HG03565 (cell line): ENCODE results near the gene TBX2.

Experiments
- ATAC-seq: cut with Tn5 transposase; IDR thresholded peaks from one replicate; pipeline ENCODE4 v1.9.1; 2021; ENCODE audit warnings: mild to moderate bottlenecking, moderate library complexity; ENCODE audit not compliant: unreplicated experiment

TBX2 gene

GRCh38 chr17:61450641-61451537 lies 51.2 kb downstream of the TBX2 start:
- ATAC-seq = no peak

DNA sequence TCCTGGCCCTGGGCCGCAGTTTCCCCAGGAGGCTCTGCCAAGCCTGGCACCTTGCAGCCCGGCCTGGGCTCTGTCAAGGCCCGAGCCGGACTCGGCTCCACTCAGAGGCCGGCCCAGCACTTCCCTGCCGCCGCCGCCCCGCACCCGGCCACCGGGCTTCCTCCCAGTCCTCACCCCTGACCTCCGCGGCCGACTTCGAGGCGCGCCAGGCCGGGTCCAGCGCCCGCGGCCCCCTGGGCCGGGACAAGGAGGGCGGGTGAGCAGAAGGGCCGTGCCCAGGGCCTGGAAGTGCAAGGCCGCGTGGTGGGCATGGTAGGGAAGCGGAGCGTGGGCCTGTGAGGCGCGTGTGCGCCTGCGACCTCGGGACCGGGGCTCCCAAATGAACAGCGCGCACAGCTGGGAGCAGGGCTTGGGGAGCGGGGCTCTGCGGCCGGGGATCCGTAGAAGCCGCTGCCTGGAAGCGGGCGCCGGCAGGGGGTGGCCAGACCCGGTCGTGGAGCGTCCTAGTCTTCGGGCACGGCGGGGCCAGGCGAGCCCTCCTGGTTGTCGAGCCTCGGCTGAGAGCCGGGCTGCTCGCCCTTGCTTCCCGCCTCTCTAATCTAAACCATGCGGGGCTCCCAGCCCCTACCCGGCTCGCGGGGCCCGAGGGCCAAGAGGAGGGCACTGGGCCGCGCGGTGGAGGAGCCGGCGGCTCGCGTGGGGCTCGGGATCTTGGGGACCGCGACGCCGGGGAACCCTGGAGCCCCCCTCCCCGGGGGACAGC lies 52.1 kb downstream of the TBX2 start:
- no peak for ATAC-seq

GRCh38 chr17:61452301-61453290 lies 53.0 kb downstream of the TBX2 start, which contains the start of gene TBX4:
Gene TBX4, plus strand, starts transcription at chr17:61452422. Its CDS starts 4,069 bp downstream, at chr17:61456491.
- no peak for ATAC-seq

- no peak for ATAC-seq
Measured at GRCh38 chr17:61453566-61454380, 54.1 kb downstream of the TBX2 start.

GRCh38 chr17:61454381-61455323 lies 55.0 kb downstream of the TBX2 start:
- ATAC-seq = no peak

DNA sequence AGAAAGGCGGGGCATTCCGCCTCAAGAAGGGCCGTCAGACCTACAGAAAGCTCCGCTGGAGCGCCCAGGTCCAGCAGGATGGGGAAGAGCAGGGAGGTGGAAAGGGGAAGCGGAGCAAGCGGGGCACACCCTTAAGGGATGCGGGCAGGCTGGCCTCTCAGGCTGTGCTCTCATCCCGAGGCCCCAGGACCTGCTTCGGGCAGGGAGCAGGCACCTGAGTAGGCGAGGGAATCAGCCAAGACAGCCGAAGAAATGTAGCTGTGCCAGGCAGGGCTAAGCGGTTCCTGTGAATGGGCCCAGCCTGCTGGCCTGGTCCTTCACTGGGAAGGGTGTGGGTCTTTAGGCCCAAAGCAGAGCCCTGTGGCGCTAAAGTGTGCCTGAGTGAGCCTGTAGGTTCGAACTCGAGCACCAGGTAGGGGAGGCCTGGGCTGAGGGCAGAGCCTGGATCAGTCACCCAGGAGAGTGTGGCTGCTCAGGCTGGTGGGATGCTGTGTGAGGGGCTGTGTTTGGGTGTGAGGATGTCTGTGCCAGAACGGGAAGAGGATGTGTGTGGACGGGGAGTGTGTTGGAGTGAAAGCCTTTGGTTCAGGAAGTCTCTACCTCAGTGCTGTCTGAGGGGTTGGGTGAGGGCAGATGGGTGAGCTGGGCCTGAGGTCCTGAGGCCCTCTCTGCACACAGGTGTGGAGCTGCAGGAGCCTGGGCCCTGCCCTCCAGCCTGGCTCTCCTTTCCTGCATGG lies 55.8 kb downstream of the TBX2 start:
- ATAC-seq = no peak

- no peak for ATAC-seq
Measured at GRCh38 chr17:61456061-61456681, 56.5 kb downstream of the TBX2 start.

DNA sequence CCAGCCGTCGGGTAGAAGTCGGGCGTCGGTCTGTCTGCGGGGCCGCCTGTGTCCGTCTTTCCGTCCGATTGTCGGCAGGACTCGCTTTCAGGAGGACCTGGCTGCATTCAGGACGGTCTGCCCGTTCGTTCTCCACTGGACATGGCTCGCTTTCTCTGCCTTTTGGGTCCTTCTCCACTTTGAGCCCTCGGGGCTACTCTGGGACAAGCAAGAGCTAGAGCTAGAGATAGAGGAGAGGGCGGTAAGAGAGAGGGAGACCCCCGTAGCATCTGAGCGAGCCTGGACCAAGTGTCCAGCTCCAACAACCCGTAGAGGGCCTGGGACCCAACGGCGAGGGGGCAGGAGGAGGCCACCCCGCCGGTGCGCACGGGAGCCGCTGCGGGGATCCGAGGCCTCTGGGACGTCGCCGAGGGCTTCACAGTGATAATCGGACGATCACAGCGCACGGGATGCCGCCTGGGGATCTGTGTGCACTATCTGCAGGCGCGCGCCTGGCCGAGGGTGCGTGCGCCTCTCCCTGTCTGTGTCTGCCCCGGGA lies 57.1 kb downstream of the TBX2 start:
- no peak for ATAC-seq

DNA sequence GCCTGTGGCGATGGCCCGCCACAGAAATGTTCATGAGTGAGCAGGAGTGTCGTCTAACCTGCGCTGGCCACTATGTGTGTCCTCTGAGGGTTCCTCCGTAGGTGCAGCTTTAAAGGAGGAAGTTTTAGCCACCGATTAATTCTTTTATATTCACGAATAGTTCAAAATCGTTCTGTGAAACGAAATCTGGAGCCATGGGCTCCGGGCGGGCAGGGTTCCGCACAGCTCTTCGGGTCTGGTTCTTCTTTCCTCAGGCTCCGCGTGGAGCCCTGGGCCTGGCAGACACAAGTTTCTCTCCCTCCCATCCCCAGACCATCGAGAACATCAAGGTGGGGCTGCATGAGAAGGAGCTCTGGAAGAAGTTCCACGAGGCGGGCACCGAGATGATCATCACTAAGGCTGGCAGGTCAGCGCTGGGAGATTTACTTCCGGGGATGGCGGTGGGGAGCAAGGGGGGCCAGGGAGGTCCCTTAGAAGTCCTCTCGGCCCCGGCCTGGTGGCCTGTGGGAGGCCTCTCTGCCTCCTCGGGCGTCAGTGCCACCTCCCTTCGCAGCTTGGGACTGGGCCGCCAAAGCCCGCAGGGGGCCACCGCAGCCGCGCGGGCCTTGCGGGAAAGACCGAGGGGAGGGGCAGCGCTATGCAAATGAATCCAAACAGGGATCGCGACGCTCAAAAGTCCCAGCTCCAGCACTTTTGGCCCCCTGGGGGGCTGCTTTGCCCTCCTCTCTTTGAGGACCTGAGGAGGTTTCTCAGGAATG lies 57.8 kb downstream of the TBX2 start:
- no peak for ATAC-seq

DNA sequence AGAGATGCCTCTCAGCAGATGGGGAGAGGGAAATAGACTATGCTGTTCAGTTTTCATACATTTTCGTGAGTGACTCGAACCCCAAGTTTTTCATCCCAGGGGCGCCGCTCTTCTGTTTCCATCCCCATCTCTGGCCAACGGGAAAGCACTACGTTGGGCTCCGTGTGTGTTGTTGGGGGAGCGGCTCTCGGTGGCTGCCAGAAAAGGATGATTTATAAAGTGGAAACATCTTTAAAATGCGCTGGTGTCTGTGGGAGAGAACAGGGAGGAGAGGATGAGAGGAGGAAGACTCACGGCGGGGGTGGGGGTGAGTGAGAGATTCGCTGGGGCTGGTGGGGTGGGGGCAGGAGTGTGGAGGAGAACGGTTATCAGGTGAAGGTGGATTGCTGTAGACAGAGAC lies 58.4 kb downstream of the TBX2 start:
- ATAC-seq = no peak

DNA sequence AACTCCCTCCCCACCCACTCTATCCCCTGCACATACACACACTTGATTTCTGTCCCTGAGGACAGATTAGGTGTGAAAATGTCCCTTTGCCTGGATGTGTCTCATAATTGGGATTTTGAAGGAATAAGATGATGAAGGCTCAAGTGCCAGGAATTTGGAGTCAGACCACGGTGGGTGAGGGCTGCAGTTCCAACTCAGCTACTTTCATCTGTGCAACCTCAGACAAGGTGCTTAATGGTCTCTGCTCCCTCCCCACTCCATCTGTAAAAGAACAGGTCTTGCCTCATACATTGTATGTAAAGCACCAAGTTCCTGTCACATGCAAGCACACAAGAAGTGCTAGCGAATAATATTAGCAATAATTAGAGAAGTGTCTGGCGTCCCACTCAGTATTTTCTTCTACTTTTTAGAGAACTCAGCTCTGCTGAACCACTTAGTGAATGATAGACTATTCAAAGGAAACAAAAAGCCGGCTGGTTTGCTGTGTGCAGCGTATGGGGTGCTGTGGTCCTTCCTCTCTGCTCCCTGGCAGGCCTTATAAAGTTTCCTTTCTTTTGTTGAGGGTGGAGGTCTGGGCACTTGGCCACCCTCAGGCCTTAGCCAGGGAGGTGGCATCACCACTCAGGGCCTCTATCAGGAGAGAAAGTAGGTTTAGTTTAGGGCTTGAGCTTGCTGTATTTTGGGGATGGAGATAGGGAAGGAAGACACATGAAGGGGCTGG lies 58.9 kb downstream of the TBX2 start:
- no peak for ATAC-seq
